IMR-90 (cell line): ENCODE data around the gene MSH5. TPM values are rescaled to one million over a fixed set of nuclear protein-coding genes. Genes with fewer than 3 reads are reported as not detected.

ENCODE experiments used
- ATAC-seq: fragments of 200-7000 bp; cut with Tn5 transposase; 2 replicates; pipeline ENCODE4 v1.9.1; 2020; ENCODE audit warnings: low read depth, mild to moderate bottlenecking, moderate library complexity
- BruUV-seq: library from RNA; stranded (reverse); fragments of 400-500 nt; replicated peaks from 2 replicates; lab custom pipeline; 2021; lab: Mats Ljungman, UMichigan
- CTCF ChIA-PET: fragments of 300-600 bp; formaldehyde crosslinking; extraction: SDS; loops from one replicate; lab custom pipeline; 2021; ENCODE audit warnings: antibody characterized with exemption; lab: Yijun Ruan, JAX
- POLR2A ChIA-PET: fragments of 300-600 bp; sonication (Branson Sonifier 250); formaldehyde crosslinking; loops from one replicate; lab custom pipeline; 2022; ENCODE audit warnings: antibody characterized with exemption; ENCODE audit not compliant: unreplicated experiment; lab: Charles Lee
- DNase-seq: peaks from one replicate; pipeline ENCODE4 v3.0.0; 2013
- H2AFZ ChIP-seq: replicated peaks from 2 replicates; pipeline ENCODE3; 2013; ENCODE audit warnings: low read length, mild to moderate bottlenecking; ENCODE audit not compliant: poor library complexity
- H2AK5ac ChIP-seq: 2 replicates; pipeline ENCODE4 v1.6.1; 2013; ENCODE audit warnings: low read depth, low read length, inconsistent platforms
- H2AK9ac ChIP-seq: replicated peaks from 2 replicates; pipeline ENCODE3; 2013; ENCODE audit warnings: mild to moderate bottlenecking, low read depth, low read length, moderate library complexity; ENCODE audit not compliant: poor library complexity
- H2BK120ac ChIP-seq: 2 replicates; pipeline ENCODE4 v1.6.1; 2013; ENCODE audit warnings: low read depth, low read length, inconsistent platforms
- H2BK15ac ChIP-seq: 3 replicates; pipeline ENCODE4 v1.6.1; 2013; ENCODE audit warnings: low read depth, low read length, inconsistent platforms
- H2BK20ac ChIP-seq: 2 replicates; pipeline ENCODE4 v1.6.1; 2013; ENCODE audit warnings: low read depth, mild to moderate bottlenecking, inconsistent platforms, low read length, moderate library complexity
- H2BK5ac ChIP-seq: 2 replicates; pipeline ENCODE4 v1.6.1; 2013; ENCODE audit warnings: mild to moderate bottlenecking, low read depth, low read length, inconsistent platforms; ENCODE audit not compliant: poor library complexity, severe bottlenecking
- H3K14ac ChIP-seq: replicated peaks from 2 replicates; pipeline ENCODE4 v1.6.1; 2013; ENCODE audit warnings: low read depth, low read length, inconsistent platforms
- H3K18ac ChIP-seq: 2 replicates; pipeline ENCODE4 v1.6.1; 2013; ENCODE audit warnings: low read depth, low read length, control low read depth
- H3K23ac ChIP-seq: 2 replicates; pipeline ENCODE4 v1.6.1; 2013; ENCODE audit warnings: low read depth, low read length, inconsistent platforms
- H3K27ac ChIP-seq: 2 replicates; pipeline ENCODE4 v1.5.1; 2013; ENCODE audit warnings: mild to moderate bottlenecking, control low read depth, low read length; ENCODE audit not compliant: insufficient read depth
- H3K27me3 ChIP-seq: 2 replicates; pipeline ENCODE4 v1.6.1; 2013; ENCODE audit warnings: low read length; ENCODE audit not compliant: control insufficient read depth, insufficient read depth
- H3K36me3 ChIP-seq: 2 replicates; pipeline ENCODE4 v1.6.1; 2013; ENCODE audit warnings: low read length, mixed read lengths; ENCODE audit not compliant: control insufficient read depth, insufficient read depth
- H3K4ac ChIP-seq: 2 replicates; pipeline ENCODE4 v1.6.1; 2013; ENCODE audit warnings: low read depth, low read length, inconsistent platforms
- H3K4me1 ChIP-seq: 2 replicates; pipeline ENCODE4 v1.6.1; 2013; ENCODE audit warnings: low read length, mixed read lengths; ENCODE audit not compliant: control insufficient read depth, insufficient read depth
- H3K4me2 ChIP-seq: 2 replicates; pipeline ENCODE4 v1.6.1; 2013; ENCODE audit warnings: low read depth, mild to moderate bottlenecking, control low read depth, low read length, moderate library complexity
- H3K4me3 ChIP-seq: 2 replicates; pipeline ENCODE4 v1.5.1; 2013; ENCODE audit warnings: low read depth, mild to moderate bottlenecking, control low read depth, low read length, moderate library complexity; ENCODE audit not compliant: insufficient read depth
- H3K56ac ChIP-seq: 2 replicates; pipeline ENCODE4 v1.6.1; 2013; ENCODE audit warnings: low read length, inconsistent platforms; ENCODE audit not compliant: insufficient read depth; ENCODE audit errors: extremely low read depth
- H3K79me1 ChIP-seq, 2 experiments: 2 replicates each; pipeline ENCODE4 v1.6.1; 2013; ENCODE audit warnings: low read length in 2 of 2, inconsistent platforms in 1 of 2, low read depth in 1 of 2
- H3K9ac ChIP-seq: 2 replicates; pipeline ENCODE4 v1.6.1; 2013; ENCODE audit warnings: low read depth, low read length, control low read depth
- H3K9me1 ChIP-seq: 2 replicates; pipeline ENCODE4 v1.6.1; 2013; ENCODE audit warnings: low read length, inconsistent platforms; ENCODE audit not compliant: insufficient read depth
- H3K9me3 ChIP-seq: 2 replicates; pipeline ENCODE4 v1.6.1; 2013; ENCODE audit warnings: low read length; ENCODE audit not compliant: control insufficient read depth, insufficient read depth
- H4K20me1 ChIP-seq: 2 replicates; pipeline ENCODE4 v1.6.1; 2013; ENCODE audit warnings: low read length, inconsistent platforms; ENCODE audit not compliant: insufficient read depth
- H4K5ac ChIP-seq: 2 replicates; pipeline ENCODE4 v1.6.1; 2013; ENCODE audit warnings: mild to moderate bottlenecking, low read depth, low read length, control low read depth
- H4K8ac ChIP-seq, 2 experiments: 2 replicates each; pipeline ENCODE4 v1.6.1; 2013; ENCODE audit warnings: low read depth in 2 of 2, low read length in 2 of 2, control low read depth in 1 of 2, inconsistent platforms in 1 of 2
- H4K91ac ChIP-seq: 2 replicates; pipeline ENCODE4 v1.6.1; 2013; ENCODE audit warnings: low read depth, low read length, inconsistent platforms; ENCODE audit not compliant: insufficient read depth
- BHLHE40 ChIP-seq: fragments of 150-350 bp; IDR thresholded peaks from 2 replicates; pipeline ENCODE4 v1.6.1; 2016; ENCODE audit warnings: mild to moderate bottlenecking, low read depth, low read length
- CEBPB ChIP-seq: IDR thresholded peaks from 2 replicates; pipeline ENCODE4 v1.6.1; 2012; ENCODE audit warnings: low read depth, low read length, improper control_type of control experiment
- CHD1 ChIP-seq: IDR thresholded peaks from 2 replicates; pipeline ENCODE4 v1.6.1; 2012; ENCODE audit warnings: low read depth, low read length, improper control_type of control experiment
- FOS ChIP-seq: fragments of 150-350 bp; IDR thresholded peaks from 2 replicates; pipeline ENCODE4 v1.6.1; 2016; ENCODE audit warnings: low read depth, low read length
- MAFK ChIP-seq: IDR thresholded peaks from 2 replicates; pipeline ENCODE4 v1.6.1; 2012; ENCODE audit warnings: low read depth, low read length, improper control_type of control experiment
- MAZ ChIP-seq: IDR thresholded peaks from 2 replicates; pipeline ENCODE4 v1.6.1; 2012; ENCODE audit warnings: low read depth, mild to moderate bottlenecking, low read length, improper control_type of control experiment, moderate library complexity, borderline replicate concordance
- MXI1 ChIP-seq: IDR thresholded peaks from 2 replicates; pipeline ENCODE4 v1.6.1; 2012; ENCODE audit warnings: low read depth, mild to moderate bottlenecking, low read length, moderate library complexity, borderline replicate concordance
- NFE2L2 ChIP-seq: fragments of 150-350 bp; IDR thresholded peaks from 2 replicates; pipeline ENCODE4 v1.6.1; 2016; ENCODE audit warnings: low read depth, mild to moderate bottlenecking, low read length
- POLR2A ChIP-seq: IDR thresholded peaks from 2 replicates; pipeline ENCODE4 v1.6.1; 2012; ENCODE audit warnings: mild to moderate bottlenecking, low read depth, low read length
- RAD21 ChIP-seq: IDR thresholded peaks from 2 replicates; pipeline ENCODE4 v1.6.1; 2012; ENCODE audit warnings: low read length, improper control_type of control experiment
- RCOR1 ChIP-seq: IDR thresholded peaks from 2 replicates; pipeline ENCODE4 v1.6.1; 2012; ENCODE audit warnings: mild to moderate bottlenecking, low read length, improper control_type of control experiment; ENCODE audit not compliant: insufficient replicate concordance
- RFX5 ChIP-seq: IDR thresholded peaks from 2 replicates; pipeline ENCODE4 v1.8.0; 2012; ENCODE audit warnings: low read depth, mild to moderate bottlenecking, low read length, moderate library complexity
- SMC3 ChIP-seq: fragments of 150-350 bp; IDR thresholded peaks from 2 replicates; pipeline ENCODE4 v1.6.1; 2016; ENCODE audit warnings: low read depth, mild to moderate bottlenecking, antibody characterized with exemption, low read length, moderate library complexity
- WGBS, 2 experiments: methylation state at CpG; one replicate each; pipeline versions ENCODE4 v1.1.5 to v1.1.7; 2013; ENCODE audit warnings: missing lambda C conversion rate in 2 of 2; ENCODE audit not compliant: insufficient read length in 1 of 2; ENCODE audit errors: extremely low coverage in 2 of 2; 5-methylcytosine and 5-hydroxymethylcytosine counted together
- dilution Hi-C: fragments of 300-500 bp; cut with HindIII; formaldehyde crosslinking; loops from one replicate; pipeline ENCODE4 v1.14.3; 2018; ENCODE audit warnings: low sequenced_read_pairs; ENCODE audit not compliant: unreplicated experiment
- in situ Hi-C: fragments of 300-500 bp; cut with MboI; formaldehyde crosslinking; loops from 3 replicates; pipeline ENCODE4 v1.14.3; 2019; ENCODE audit warnings: low sequenced_read_pairs, inconsistent platforms, mixed read lengths
- intact Hi-C: fragments of 100-400 bp; cut with micrococcal nuclease; formaldehyde crosslinking; loops from 2 replicates; pipeline ENCODE4 v1.10.0; 2022
- polyA plus RNA-seq, 3 experiments: library from polyadenylated mRNA; depleted of rRNA; stranded (reverse); fragments of >200 nt; gene quantifications; 2 replicates each; pipeline ENCODE4 v1.2.3, GENCODE V29; 2012; ENCODE audit warnings: low replicate concordance in 1 of 3
- total RNA-seq: library from RNA; depleted of rRNA; stranded (reverse); fragments of >200 nt; gene quantifications from 2 replicates; pipeline ENCODE4 v1.2.3, GENCODE V29; 2012
- TF ChIP-seq, protein P1 (sequence below): conservative IDR thresholded peaks from 2 replicates; pipeline ENCODE4 v1.5.1; 2012; ENCODE audit warnings: mild to moderate bottlenecking, low read depth, low read length, improper control_type of control experiment
- TF ChIP-seq, protein P2 (sequence below): fragments of 150-350 bp; IDR thresholded peaks from 2 replicates; pipeline ENCODE4 v1.6.1; 2016; ENCODE audit warnings: low read depth, mild to moderate bottlenecking, low read length, moderate library complexity, borderline replicate concordance
- TF ChIP-seq, protein P3 (sequence below): fragments of 150-350 bp; IDR thresholded peaks from 2 replicates; pipeline ENCODE4 v1.6.1; 2017; ENCODE audit warnings: mild to moderate bottlenecking, antibody characterized with exemption, low read length, low read depth

The MSH5 gene
- total and polyA plus RNA-seq, 2 of the 4 experiments (the other 2 are of a cell fraction): 5.6 to 15.7 TPM

DNA sequence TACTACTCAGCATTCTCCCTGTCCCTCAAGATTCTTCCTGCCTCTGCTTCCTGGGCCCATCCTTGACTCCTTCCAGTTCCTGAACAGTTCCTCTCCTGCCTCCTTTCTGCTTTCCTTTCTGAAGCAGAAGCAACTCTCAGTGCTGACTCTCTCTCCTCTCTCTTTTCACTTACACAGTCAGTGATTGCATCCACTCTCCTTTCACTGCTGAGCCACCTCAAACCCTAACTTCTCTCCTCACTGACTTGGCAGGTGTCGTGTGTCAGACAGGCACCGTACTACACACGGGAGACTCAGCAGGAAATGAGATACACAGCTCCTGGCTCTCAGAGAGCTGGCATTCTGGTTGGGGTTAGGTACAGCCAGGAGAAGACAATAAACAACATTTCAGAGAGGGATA lies 42.2 kb upstream of the MSH5 start:
- no peak overlapping the region for H2BK20ac ChIP-seq
- H3K4me2 ChIP-seq: no peak overlapping the region
- CTCF ChIA-PET: interaction anchor here (0.5 kb wide), 1 partner anchor 133 kb away, joined by 3 read pairs; no protein-coding TSS in a partner anchor
- H3K23ac ChIP-seq: peak overlapping the region; percentile 3; the same call in 1 of the 2 replicates
- 0 out of 2 replicates have a peak, but pooled peaks cover 11% of the 10 kb centered on the region for H4K20me1 ChIP-seq
- intact Hi-C loops: no loop called here
- no peak overlapping the region for H4K91ac ChIP-seq
- in situ Hi-C loops: no loop called here
- H3K79me1 ChIP-seq: peaks cover 25 to 50% of the 10 kb centered on the region in 2 experiments
- ATAC-seq: no peak
- H3K4ac ChIP-seq: no peak overlapping the region
- no peaks in the 10 kb centered on the region for H3K27me3 ChIP-seq
- H2BK15ac ChIP-seq: no peak overlapping the region
- no peak overlapping the region for H4K5ac ChIP-seq
- TF ChIP-seq MXI1 (no peak), NFE2L2 (no peak), CHD1 (no peak), MAZ (no peak), RFX5 (no peak), SMC3 (no peak), BHLHE40 (no peak), RAD21 (no peak), CEBPB (no peak), FOS (no peak), MAFK (no peak), POLR2A (no peak), RCOR1 (no peak)
- TF ChIP-seq, protein P1, sequence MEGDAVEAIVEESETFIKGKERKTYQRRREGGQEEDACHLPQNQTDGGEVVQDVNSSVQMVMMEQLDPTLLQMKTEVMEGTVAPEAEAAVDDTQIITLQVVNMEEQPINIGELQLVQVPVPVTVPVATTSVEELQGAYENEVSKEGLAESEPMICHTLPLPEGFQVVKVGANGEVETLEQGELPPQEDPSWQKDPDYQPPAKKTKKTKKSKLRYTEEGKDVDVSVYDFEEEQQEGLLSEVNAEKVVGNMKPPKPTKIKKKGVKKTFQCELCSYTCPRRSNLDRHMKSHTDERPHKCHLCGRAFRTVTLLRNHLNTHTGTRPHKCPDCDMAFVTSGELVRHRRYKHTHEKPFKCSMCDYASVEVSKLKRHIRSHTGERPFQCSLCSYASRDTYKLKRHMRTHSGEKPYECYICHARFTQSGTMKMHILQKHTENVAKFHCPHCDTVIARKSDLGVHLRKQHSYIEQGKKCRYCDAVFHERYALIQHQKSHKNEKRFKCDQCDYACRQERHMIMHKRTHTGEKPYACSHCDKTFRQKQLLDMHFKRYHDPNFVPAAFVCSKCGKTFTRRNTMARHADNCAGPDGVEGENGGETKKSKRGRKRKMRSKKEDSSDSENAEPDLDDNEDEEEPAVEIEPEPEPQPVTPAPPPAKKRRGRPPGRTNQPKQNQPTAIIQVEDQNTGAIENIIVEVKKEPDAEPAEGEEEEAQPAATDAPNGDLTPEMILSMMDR: no peak
- TF ChIP-seq, protein P2, sequence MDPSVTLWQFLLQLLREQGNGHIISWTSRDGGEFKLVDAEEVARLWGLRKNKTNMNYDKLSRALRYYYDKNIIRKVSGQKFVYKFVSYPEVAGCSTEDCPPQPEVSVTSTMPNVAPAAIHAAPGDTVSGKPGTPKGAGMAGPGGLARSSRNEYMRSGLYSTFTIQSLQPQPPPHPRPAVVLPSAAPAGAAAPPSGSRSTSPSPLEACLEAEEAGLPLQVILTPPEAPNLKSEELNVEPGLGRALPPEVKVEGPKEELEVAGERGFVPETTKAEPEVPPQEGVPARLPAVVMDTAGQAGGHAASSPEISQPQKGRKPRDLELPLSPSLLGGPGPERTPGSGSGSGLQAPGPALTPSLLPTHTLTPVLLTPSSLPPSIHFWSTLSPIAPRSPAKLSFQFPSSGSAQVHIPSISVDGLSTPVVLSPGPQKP: no peak
- TF ChIP-seq, protein P3, sequence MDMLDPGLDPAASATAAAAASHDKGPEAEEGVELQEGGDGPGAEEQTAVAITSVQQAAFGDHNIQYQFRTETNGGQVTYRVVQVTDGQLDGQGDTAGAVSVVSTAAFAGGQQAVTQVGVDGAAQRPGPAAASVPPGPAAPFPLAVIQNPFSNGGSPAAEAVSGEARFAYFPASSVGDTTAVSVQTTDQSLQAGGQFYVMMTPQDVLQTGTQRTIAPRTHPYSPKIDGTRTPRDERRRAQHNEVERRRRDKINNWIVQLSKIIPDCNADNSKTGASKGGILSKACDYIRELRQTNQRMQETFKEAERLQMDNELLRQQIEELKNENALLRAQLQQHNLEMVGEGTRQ: no peak
- no peak overlapping the region for H2AFZ ChIP-seq
- H3K4me3 ChIP-seq: no peak overlapping the region
- POLR2A ChIA-PET: no interaction called here
- no peak overlapping the region for H2BK5ac ChIP-seq
- H3K36me3 ChIP-seq: peaks cover 39% of the 10 kb centered on the region
- WGBS, 2 experiments: no CpG with 5 or more reads among the region's 3 CpGs
- H2BK120ac ChIP-seq: no peak overlapping the region
- no peaks in the 10 kb centered on the region for H3K9me3 ChIP-seq
- H3K27ac ChIP-seq: no peak overlapping the region
- H3K14ac ChIP-seq: 0 out of 2 replicates have a peak overlapping the region, but pooled peaks have one; percentile 17
- peak overlapping the region; percentile 68 for H2AK9ac ChIP-seq
- dilution Hi-C loops: no loop called here
- BruUV-seq: no TSS peak
- no peak overlapping the region for H3K18ac ChIP-seq
- H3K4me1 ChIP-seq: peaks cover 6% of the 10 kb centered on the region
- peaks cover 10% of the 10 kb centered on the region for H3K9me1 ChIP-seq
- H4K8ac ChIP-seq: no peak overlapping the region
- peak; percentile 54 for DNase-seq
- no peak overlapping the region for H3K9ac ChIP-seq
- H3K56ac ChIP-seq: no peak overlapping the region
- H2AK5ac ChIP-seq: no peak overlapping the region
